Fibroblast of pulmonary artery (primary cell): ENCODE data around the gene BMPER.
A peak's percentile ranks its signal among the peaks of the same experiment; 100 is the strongest.

ENCODE experiments used
- DNase-seq: peaks from one replicate; pipeline ENCODE4 v3.0.0-alpha.2; 2010; ENCODE audit warnings: low read depth
- H3K4me3 ChIP-seq: replicated peaks from 2 replicates; pipeline ENCODE4 v1.5.1; 2011; ENCODE audit warnings: low read depth, mild to moderate bottlenecking, control low read depth, low read length, moderate library complexity
- TF ChIP-seq, protein P1 (sequence below): IDR thresholded peaks from 2 replicates; pipeline ENCODE4 v1.5.1; 2011; ENCODE audit warnings: mild to moderate bottlenecking, control low read depth, low read length, inconsistent platforms; ENCODE audit errors: missing control alignments

Gene BMPER

GRCh38 chr7:33902746-33903145 lies 2.6 kb upstream of the BMPER start:
- TF ChIP-seq, protein P1, sequence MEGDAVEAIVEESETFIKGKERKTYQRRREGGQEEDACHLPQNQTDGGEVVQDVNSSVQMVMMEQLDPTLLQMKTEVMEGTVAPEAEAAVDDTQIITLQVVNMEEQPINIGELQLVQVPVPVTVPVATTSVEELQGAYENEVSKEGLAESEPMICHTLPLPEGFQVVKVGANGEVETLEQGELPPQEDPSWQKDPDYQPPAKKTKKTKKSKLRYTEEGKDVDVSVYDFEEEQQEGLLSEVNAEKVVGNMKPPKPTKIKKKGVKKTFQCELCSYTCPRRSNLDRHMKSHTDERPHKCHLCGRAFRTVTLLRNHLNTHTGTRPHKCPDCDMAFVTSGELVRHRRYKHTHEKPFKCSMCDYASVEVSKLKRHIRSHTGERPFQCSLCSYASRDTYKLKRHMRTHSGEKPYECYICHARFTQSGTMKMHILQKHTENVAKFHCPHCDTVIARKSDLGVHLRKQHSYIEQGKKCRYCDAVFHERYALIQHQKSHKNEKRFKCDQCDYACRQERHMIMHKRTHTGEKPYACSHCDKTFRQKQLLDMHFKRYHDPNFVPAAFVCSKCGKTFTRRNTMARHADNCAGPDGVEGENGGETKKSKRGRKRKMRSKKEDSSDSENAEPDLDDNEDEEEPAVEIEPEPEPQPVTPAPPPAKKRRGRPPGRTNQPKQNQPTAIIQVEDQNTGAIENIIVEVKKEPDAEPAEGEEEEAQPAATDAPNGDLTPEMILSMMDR: no peak
- H3K4me3 ChIP-seq: no peak overlapping the region
- no peak for DNase-seq

DNA sequence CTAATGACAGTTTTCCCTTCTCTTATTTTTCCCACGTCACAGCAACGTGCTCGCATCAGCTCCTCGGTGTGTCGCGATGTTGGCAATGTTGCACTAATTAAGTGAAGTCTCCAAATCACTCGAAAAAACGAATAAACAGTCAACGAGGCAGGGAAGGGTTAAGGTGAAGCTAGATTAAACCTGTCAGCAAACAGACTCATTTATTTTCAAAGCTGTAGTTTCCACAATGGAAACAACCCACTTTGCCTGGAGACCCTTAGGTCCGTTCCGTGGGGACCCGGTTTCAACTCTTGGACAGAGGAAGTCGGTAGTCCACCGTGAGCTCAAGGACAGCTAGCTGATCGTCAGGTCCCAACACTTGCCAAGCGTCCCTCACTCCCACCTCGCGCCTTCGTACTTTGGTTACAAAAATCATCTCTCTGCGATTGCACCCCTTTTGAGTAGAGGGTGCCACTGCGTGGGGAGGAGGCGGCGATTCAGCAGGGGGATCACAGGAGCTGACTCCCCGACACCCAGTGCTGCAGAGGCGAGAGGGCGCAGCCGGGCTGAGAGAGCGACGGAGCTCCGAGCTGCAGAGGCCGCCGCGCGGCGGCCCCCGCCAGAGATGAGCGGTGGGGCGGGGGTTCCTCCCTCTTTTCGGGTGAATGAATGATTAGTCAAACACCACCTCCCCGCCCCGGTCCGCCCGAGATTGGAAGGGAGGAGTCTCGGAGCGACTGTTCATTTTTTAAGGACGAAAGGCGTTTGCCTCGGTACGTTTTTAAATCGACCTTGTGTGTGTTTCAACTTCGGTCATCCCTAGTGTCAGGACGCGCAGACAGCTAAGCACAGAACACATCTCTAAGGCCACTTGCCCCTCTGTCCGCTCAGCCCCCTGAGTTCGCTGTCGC lies 1.3 kb upstream of the BMPER start:
- DNase-seq: peak; percentile 67

GRCh38 chr7:33904681-33905388 lies 504 bp upstream of the BMPER start:
- TF ChIP-seq, protein P1: no peak
- peak overlapping the region; percentile 76 for H3K4me3 ChIP-seq
- DNase-seq: peak; percentile 69

More for the DNA sequence above, 1.3 kb upstream of the BMPER start:
- TF ChIP-seq, protein P1: no peak
- H3K4me3 ChIP-seq: peak overlapping the region; percentile 76

GRCh38 chr7:33906697-33907096 lies 1.4 kb downstream of the BMPER start:
- H3K4me3 ChIP-seq: peak overlapping the region; percentile 76
- TF ChIP-seq, protein P1: no peak
- no peak for DNase-seq

- peak overlapping the region; percentile 76 for H3K4me3 ChIP-seq
- DNase-seq: no peak
- TF ChIP-seq, protein P1: no peak
Observed at GRCh38 chr7:33907625-33908024, 2.3 kb downstream of the BMPER start.

GRCh38 chr7:33909318-33909717 lies 4.0 kb downstream of the BMPER start:
- DNase-seq: no peak
- peak overlapping the region; percentile 76 for H3K4me3 ChIP-seq
- TF ChIP-seq, protein P1: no peak
